Measurements from ENCODE around the gene DYRK1A.

DNA sequence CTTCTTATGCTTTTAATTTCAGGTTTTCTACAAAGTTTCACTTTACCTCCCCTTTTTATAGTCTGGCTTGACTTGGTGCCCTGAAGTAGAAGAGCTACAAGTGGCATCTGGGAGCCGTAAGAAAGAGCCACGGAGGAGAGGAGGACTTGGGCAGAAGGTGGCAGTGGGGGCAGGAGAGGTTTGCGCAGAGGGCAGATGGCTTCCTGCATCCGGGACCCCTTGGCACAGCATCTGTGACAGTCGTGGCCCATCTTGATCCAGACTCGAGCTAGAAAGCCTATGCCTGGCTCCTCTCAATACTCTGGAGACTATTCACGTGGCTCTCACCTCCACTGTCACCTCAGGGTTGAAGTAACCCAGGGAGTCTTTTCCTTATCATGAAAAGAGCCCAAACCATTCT, 169.1 kb downstream of the DYRK1A start:
- TF ChIP-seq EZH2 (IDR thresholded peaks at IDR 0.05; ENCODE audit: low read depth): no peak
- TF ChIP-seq, protein P1, sequence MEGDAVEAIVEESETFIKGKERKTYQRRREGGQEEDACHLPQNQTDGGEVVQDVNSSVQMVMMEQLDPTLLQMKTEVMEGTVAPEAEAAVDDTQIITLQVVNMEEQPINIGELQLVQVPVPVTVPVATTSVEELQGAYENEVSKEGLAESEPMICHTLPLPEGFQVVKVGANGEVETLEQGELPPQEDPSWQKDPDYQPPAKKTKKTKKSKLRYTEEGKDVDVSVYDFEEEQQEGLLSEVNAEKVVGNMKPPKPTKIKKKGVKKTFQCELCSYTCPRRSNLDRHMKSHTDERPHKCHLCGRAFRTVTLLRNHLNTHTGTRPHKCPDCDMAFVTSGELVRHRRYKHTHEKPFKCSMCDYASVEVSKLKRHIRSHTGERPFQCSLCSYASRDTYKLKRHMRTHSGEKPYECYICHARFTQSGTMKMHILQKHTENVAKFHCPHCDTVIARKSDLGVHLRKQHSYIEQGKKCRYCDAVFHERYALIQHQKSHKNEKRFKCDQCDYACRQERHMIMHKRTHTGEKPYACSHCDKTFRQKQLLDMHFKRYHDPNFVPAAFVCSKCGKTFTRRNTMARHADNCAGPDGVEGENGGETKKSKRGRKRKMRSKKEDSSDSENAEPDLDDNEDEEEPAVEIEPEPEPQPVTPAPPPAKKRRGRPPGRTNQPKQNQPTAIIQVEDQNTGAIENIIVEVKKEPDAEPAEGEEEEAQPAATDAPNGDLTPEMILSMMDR (conservative IDR thresholded peaks at IDR 0.05): no peak
